T-helper 1 cell treated with Interleukin-12 subunit alpha and Interleukin-12 subunit beta and Interleukin-4 antibody, amounts not matched to agents 30 μg/mL and 1 μg/mL, for 36 hours (primary cell): ENCODE data around the gene SCGB2A2.

Experiments used
- H3K27ac Mint-ChIP-seq: one replicate; pipeline ENCODE4 v1.8.0; 2021; ENCODE audit warnings: mild to moderate bottlenecking, mixed read lengths
- H3K27me3 Mint-ChIP-seq: one replicate; pipeline ENCODE4 v1.8.0; 2021; ENCODE audit warnings: low read depth, mixed read lengths
- H3K36me3 Mint-ChIP-seq: one replicate; pipeline ENCODE4 v1.8.0; 2021; ENCODE audit warnings: low read depth, mixed read lengths
- H3K4me1 Mint-ChIP-seq: one replicate; pipeline ENCODE4 v1.8.0; 2021; ENCODE audit warnings: low read depth, mixed read lengths
- H3K4me3 Mint-ChIP-seq: one replicate; pipeline ENCODE4 v1.8.0; 2021; ENCODE audit warnings: mild to moderate bottlenecking, moderate library complexity, mixed read lengths
- H3K9me3 Mint-ChIP-seq: one replicate; pipeline ENCODE4 v1.8.0; 2021; ENCODE audit warnings: mixed read lengths

The SCGB2A2 gene

DNA sequence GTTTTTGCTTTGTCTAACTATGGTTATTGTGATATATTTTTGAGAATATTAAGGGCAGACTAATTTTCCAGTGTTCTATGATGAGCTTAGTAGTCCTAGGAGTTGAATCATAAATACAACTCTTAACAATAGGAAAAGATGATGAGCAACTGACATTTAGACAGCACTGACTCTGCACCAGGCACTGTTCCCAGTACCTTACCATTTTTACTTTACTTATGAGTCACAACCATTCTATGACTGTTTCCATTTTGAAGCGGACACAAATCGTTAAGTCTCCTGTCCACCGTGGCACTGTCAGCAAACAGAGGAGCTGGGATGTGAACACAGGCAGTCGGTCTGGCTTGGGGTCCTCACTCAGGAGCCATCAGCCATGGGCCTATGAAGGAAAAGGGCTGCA is 3.4 kb upstream of the SCGB2A2 start:
- Mint-ChIP-seq H3K4me3 (no peak overlapping the region), H3K36me3 (no peaks in the 10 kb centered on the region), H3K4me1 (no peaks in the 10 kb centered on the region), H3K27me3 (peaks cover 5% of the 10 kb centered on the region), H3K9me3 (no peaks in the 10 kb centered on the region), H3K27ac (no peak overlapping the region)

DNA sequence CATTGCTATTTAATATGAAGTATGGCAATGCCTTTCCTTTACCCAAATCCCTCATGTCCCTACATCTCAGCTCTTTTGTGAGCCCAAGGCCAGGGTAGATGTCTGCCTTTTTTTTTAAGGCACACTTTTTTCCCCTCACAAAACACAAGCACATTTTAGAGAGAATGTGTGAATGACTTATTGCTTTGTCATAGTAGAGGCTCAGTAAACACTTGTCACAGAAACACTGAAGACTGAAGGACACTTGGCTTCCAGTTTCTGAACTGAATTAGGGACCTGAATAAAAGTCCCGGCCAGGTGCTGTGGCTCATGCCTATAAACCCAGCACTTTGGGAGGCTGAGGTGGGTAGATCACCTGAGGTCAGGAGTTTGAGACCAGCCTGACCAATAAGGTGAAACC is 2.9 kb upstream of the SCGB2A2 start:
- H3K4me3 Mint-ChIP-seq = no peak overlapping the region
- H3K4me1 Mint-ChIP-seq = no peaks in the 10 kb centered on the region
- H3K27me3 Mint-ChIP-seq = peaks cover 7% of the 10 kb centered on the region
- H3K27ac Mint-ChIP-seq = no peak overlapping the region
- H3K9me3 Mint-ChIP-seq = no peaks in the 10 kb centered on the region
- no peaks in the 10 kb centered on the region for H3K36me3 Mint-ChIP-seq

DNA sequence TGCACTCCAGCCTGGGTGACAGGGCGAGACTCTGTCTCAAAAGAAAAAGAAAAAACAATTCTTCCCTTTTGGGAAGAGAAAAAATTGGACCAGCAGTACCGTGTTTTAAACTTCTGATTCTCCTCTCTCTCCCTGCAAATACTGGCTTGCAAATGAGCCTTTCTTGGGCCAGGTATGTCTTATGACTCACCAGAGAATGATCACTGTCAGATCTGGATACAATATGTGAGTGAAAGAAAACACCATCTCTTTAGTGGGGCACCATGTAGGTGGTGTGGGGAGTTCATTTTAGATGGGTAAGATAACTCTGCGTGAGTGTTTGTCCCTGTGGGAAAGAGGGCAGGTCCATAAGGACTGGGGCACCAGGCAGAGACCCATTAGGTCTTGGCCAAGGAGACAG is 2.4 kb upstream of the SCGB2A2 start:
- no peak overlapping the region for H3K4me3 Mint-ChIP-seq
- no peaks in the 10 kb centered on the region for H3K9me3 Mint-ChIP-seq
- no peaks in the 10 kb centered on the region for H3K36me3 Mint-ChIP-seq
- peaks cover 11% of the 10 kb centered on the region for H3K27me3 Mint-ChIP-seq
- no peaks in the 10 kb centered on the region for H3K4me1 Mint-ChIP-seq
- no peak overlapping the region for H3K27ac Mint-ChIP-seq

DNA sequence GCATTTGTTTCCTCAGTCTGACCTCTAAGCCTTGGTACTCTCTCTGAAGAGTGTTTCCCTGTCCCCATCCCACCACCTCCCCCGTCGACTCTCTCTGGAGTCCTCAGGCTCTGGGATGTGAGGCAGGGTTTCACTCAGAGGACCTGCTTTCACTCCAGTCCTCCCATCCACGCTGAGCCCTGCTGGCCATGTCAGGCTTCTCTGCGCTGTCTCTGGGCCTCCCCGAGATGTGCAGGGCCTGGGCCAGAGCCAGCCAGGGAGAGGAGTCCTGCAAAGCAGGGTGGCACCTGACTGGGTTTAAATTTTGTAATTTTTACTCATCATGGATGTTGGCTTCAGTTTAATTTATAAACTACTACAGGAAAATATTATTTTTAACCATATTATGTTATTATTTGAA is 3.3 kb downstream of the SCGB2A2 start:
- Mint-ChIP-seq H3K36me3 (no peaks in the 10 kb centered on the region), H3K4me3 (no peak overlapping the region), H3K27me3 (peaks cover 14% of the 10 kb centered on the region), H3K4me1 (no peaks in the 10 kb centered on the region), H3K27ac (no peak overlapping the region), H3K9me3 (no peaks in the 10 kb centered on the region)

DNA sequence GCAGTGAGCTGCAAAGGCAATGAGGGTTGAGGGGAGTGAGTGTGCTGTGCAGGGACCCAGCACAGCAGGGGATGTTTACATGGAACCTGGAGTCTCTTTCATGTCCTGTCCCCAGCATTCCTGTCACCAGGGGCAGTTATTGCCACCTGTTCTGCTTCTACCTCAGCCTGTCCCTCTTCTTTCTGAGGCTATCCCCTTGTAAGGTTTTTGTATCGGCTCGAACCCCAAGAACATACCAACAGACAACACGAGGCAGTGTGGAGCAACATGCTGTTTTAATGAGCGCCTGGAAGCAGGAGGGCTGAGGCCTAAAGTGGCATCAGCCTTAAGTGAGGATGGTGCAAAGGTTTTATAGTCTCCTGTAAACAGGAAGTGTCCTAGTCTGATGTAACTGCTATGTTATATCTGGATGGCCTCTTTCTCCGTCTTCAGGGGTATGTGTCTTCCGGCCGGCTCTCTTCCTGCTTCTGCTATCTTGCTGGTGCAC is 3.9 kb downstream of the SCGB2A2 start:
- no peaks in the 10 kb centered on the region for H3K9me3 Mint-ChIP-seq
- H3K27me3 Mint-ChIP-seq = peaks cover 14% of the 10 kb centered on the region
- no peak overlapping the region for H3K4me3 Mint-ChIP-seq
- H3K4me1 Mint-ChIP-seq = no peaks in the 10 kb centered on the region
- H3K27ac Mint-ChIP-seq = no peak overlapping the region
- no peaks in the 10 kb centered on the region for H3K36me3 Mint-ChIP-seq

DNA sequence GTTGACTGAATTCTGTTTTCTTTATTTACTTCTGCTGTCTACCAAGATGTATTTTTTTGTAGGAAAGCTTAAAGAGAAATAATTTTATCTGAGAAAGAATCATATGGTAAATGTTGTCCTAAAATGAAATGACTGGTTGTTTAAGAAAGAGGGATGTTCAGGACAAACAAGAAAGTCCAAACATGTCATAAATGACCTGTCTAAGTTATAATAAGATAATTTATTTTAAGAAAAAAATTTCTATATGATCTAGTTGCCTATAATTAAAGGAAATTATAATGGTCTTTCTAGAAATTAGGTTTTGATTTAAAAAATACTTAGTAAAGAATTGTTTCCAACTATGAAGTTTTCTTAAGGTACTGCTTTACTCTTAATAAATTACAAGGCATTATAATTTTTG is 10.5 kb downstream of the SCGB2A2 start:
- no peak overlapping the region for H3K27ac Mint-ChIP-seq
- no peaks in the 10 kb centered on the region for H3K4me1 Mint-ChIP-seq
- H3K4me3 Mint-ChIP-seq = no peak overlapping the region
- no peaks in the 10 kb centered on the region for H3K36me3 Mint-ChIP-seq
- H3K9me3 Mint-ChIP-seq = no peaks in the 10 kb centered on the region
- peaks cover 7% of the 10 kb centered on the region for H3K27me3 Mint-ChIP-seq

DNA sequence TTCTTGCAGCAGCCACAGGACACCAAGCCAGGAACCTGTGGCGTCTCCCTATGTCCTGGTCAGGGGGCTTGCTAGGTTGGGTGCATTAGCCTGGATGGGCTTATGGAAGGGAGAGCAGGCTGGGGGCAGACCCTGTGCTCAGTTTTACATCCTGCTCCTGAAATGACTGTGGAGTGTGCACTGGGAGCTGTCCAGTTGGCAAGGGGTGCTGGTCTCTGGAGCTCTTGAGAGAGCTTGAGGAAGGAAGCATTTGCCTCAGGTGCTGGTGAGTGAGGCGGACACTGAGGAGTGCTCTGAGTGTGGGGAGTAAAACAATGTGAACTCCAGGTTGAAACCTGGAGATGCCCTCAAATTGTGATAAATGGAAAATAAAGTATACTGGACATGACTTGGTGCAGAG is 25.5 kb downstream of the SCGB2A2 start:
- Mint-ChIP-seq H3K27me3 (peaks cover 3% of the 10 kb centered on the region), H3K9me3 (no peaks in the 10 kb centered on the region), H3K4me3 (no peak overlapping the region), H3K27ac (no peak overlapping the region), H3K36me3 (no peaks in the 10 kb centered on the region), H3K4me1 (no peaks in the 10 kb centered on the region)

DNA sequence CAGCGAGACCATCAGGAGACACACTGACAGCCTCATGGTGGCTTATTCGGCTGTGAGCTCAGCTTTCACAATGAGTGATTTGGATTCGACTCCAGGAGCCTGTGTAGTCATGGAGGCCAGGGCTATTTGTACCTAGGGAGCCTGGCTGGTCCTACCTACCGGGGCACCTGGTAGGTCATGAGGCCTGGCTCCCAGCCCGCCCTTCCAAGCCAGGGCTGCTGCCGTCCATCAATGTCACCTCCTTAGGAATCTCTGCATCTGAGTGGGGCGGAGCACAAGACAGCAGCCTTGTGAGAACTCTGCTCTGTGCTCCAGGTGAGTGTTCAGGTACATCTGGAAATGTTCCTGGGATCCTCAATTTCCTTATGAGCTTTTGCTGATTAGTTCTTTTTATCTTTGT is 29.0 kb downstream of the SCGB2A2 start, which contains the start of gene SCGB1D4:
Gene SCGB1D4, minus strand, starts transcription at position 101 of the 400 bp plus-strand sequence. Its CDS starts 65 bp downstream, at position 36.
- Mint-ChIP-seq H3K36me3 (no peaks in the 10 kb centered on the region), H3K9me3 (no peaks in the 10 kb centered on the region), H3K27ac (no peak within 1 kb of the TSS), H3K4me1 (no peaks in the 10 kb centered on the region), H3K27me3 (peaks cover 20% of the 10 kb centered on the region), H3K4me3 (no peak within 1 kb of the TSS)

DNA sequence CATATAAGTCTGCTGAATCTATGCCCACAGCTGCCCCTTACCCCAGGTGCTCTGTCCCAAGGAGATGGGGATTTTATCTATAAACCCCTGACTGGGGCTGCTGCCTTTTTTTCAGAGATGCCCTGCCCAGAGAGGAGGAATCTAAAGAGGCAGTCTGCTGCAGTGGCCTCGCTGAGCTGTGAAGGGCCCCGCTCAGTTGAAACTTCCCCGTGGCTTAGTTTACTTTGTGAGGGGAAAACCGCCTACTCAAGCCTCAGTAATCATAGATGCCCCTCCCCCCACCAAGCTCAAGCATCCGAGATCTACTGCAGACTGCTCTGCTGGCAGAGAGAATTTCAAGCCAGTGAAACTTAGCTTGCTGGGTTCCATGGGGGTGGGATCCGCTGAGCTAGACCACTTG is 36.3 kb downstream of the SCGB2A2 start:
- Mint-ChIP-seq H3K4me1 (peaks cover 5% of the 10 kb centered on the region), H3K27me3 (peaks cover 40% of the 10 kb centered on the region), H3K4me3 (no peak overlapping the region), H3K36me3 (no peaks in the 10 kb centered on the region), H3K9me3 (no peaks in the 10 kb centered on the region), H3K27ac (no peak overlapping the region)

DNA sequence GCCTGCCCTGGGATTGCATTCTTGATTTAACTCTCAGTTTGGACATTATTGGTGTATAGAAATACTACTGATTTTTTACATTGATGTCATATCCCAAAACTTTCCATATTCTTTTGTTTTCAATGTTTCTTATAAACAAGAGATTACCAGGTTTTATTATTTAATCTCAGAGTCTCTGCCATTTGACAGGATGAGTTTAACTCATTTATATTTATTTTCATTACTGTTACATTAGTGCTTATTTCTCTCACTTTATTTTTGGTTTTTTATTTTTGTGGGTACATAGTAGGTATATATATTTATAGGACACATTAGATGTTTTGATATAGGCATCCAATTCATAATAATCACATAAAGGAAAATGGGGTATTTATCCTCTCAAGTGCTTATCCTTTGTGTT is 38.0 kb downstream of the SCGB2A2 start:
- H3K9me3 Mint-ChIP-seq = no peaks in the 10 kb centered on the region

DNA sequence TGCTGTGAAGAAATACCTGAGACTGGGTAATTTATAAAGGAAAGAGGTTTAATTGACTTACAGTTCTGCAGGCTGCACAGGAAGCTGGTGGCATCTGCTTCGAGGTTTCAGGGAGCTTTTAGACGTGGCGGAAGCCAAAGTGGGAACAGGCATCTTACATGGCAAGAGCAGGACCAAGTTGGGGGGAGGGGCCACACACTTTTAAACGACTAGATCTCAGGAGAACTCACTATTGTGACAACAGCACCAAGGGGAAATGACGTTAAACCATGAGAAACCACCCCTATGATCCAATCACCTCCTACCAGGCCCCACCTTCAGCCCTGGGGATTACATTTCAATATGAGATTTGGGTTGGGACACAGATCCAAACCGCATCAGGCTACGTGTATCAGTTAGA is 40.0 kb downstream of the SCGB2A2 start:
- peaks cover 51% of the 10 kb centered on the region for H3K27me3 Mint-ChIP-seq
- H3K27ac Mint-ChIP-seq = no peak overlapping the region
- no peaks in the 10 kb centered on the region for H3K9me3 Mint-ChIP-seq
- no peaks in the 10 kb centered on the region for H3K36me3 Mint-ChIP-seq
- H3K4me3 Mint-ChIP-seq = no peak overlapping the region
- H3K4me1 Mint-ChIP-seq = peaks cover 11% of the 10 kb centered on the region

More for the DNA sequence above, 38.0 kb downstream of the SCGB2A2 start:
- no peaks in the 10 kb centered on the region for H3K36me3 Mint-ChIP-seq
- peaks cover 45% of the 10 kb centered on the region for H3K27me3 Mint-ChIP-seq
- no peak overlapping the region for H3K4me3 Mint-ChIP-seq
- peaks cover 11% of the 10 kb centered on the region for H3K4me1 Mint-ChIP-seq
- H3K27ac Mint-ChIP-seq = no peak overlapping the region

DNA sequence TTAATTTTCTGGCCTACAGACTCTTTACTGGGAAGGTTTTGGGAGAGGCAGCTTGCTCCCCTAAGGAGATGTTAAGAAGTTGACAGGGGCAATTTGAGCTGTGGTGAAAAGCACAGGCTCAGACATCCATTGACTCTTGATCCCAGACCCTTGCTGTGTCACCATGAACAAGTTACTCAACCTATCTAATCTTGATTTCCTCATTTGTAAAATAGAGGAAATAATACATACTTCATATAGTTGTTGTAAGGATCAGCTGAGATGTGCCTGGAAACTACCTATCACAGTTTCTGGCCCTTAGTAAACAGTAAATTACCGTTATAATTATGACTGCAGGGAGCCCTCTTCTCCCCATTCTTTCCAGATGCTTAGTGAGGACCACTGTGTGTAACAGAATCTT is 45.5 kb downstream of the SCGB2A2 start:
- H3K4me1 Mint-ChIP-seq = peaks cover 8% of the 10 kb centered on the region
- no peaks in the 10 kb centered on the region for H3K36me3 Mint-ChIP-seq
- H3K9me3 Mint-ChIP-seq = no peaks in the 10 kb centered on the region
- H3K27ac Mint-ChIP-seq = no peak overlapping the region
- peaks cover 31% of the 10 kb centered on the region for H3K27me3 Mint-ChIP-seq
- H3K4me3 Mint-ChIP-seq = no peak overlapping the region

DNA sequence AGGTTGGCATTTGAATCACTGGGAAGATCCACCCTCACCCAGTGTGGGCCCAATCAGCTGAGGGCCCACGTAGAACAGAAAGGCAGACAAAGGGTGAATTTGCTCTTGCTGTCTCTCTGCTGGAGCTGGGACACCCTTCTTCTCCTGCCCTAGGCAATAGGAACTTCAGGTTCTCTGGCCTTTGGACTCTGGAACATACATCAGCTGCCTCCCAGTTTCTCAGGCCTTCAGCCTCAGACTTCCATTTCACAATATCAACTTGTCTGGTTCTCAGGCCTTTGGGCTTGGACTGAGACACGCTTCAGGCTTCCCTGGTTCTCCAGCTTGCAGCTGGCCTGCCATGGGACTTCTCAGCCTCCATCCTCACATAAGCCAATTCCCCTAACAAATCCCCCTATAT is 52.6 kb downstream of the SCGB2A2 start:
- Mint-ChIP-seq H3K27me3 (peaks cover 7% of the 10 kb centered on the region), H3K9me3 (no peaks in the 10 kb centered on the region), H3K4me3 (no peak overlapping the region), H3K27ac (no peak overlapping the region), H3K4me1 (peaks cover 2% of the 10 kb centered on the region), H3K36me3 (no peaks in the 10 kb centered on the region)
